K562 (cell line): ENCODE measurements around the gene DOCK7. TPM values are rescaled to one million over a fixed set of nuclear protein-coding genes. Genes with fewer than 3 reads are reported as not detected.

Experiments
- BRF1 ChIP-seq: IDR thresholded peaks from 3 replicates; pipeline ENCODE4 v1.6.1; 2011; ENCODE audit warnings: borderline replicate concordance, mild to moderate bottlenecking; ENCODE audit not compliant: insufficient read length; ENCODE audit errors: extremely low read depth
- CEBPB ChIP-seq: fragments of 450-650 bp; IDR thresholded peaks from 2 replicates; pipeline ENCODE4 v1.6.1; 2016; ENCODE audit warnings: missing genetic modification characterization, missing compliant biosample characterization
- DIDO1 ChIP-seq: fragments of 450-650 bp; IDR thresholded peaks from 2 replicates; pipeline ENCODE4 v1.6.1; 2016; ENCODE audit warnings: low read depth, missing biosample characterization, missing genetic modification characterization
- DNMT1 ChIP-seq: fragments of 450-650 bp; IDR thresholded peaks from 2 replicates; pipeline ENCODE4 v1.6.1; 2016; ENCODE audit warnings: antibody characterized with exemption, mild to moderate bottlenecking
- DPF2 ChIP-seq: fragments of 450-650 bp; IDR thresholded peaks from 2 replicates; pipeline ENCODE4 v1.6.1; 2016
- ETV6 ChIP-seq, 3 experiments: fragments of 150-350 bp in 1 of 3; sonication (generic) in 1 of 3; formaldehyde crosslinking in 1 of 3; IDR thresholded peaks; 2 replicates each; pipeline versions ENCODE4 v1.6.1 to v1.8.0; 2014 to 2022; ENCODE audit warnings: borderline replicate concordance in 2 of 3, low read depth in 2 of 3, antibody characterized with exemption in 1 of 3, low read length in 1 of 3, mild to moderate bottlenecking in 1 of 3, missing genetic modification reagents in 1 of 3
- GATA2 ChIP-seq: sonication (generic); formaldehyde crosslinking; IDR thresholded peaks from 2 replicates; pipeline ENCODE4 v1.4.0; 2020; ENCODE audit warnings: mild to moderate bottlenecking, missing genetic modification reagents
- KAT2B ChIP-seq: IDR thresholded peaks from one replicate; pipeline ENCODE4 v1.6.1; 2012; ENCODE audit warnings: low read depth, mild to moderate bottlenecking, control low read depth, inconsistent platforms, low read length, moderate library complexity
- KDM2B ChIP-seq: fragments of 250-450 bp; sonication (Bioruptor Pico); IDR thresholded peaks from 2 replicates; pipeline ENCODE4 v1.8.0; 2021; ENCODE audit warnings: mild to moderate bottlenecking, moderate library complexity
- MBD2 ChIP-seq: sonication (generic); IDR thresholded peaks from 2 replicates; pipeline ENCODE4 v1.6.1; 2016; ENCODE audit warnings: low read depth, borderline replicate concordance
- MTA2 ChIP-seq: fragments of 450-650 bp; IDR thresholded peaks from 2 replicates; pipeline ENCODE4 v1.6.1; 2016; ENCODE audit warnings: low read depth
- NELFE ChIP-seq: IDR thresholded peaks from 2 replicates; pipeline ENCODE4 v1.6.1; 2011; ENCODE audit warnings: mild to moderate bottlenecking; ENCODE audit not compliant: insufficient read depth, insufficient read length
- PHB ChIP-seq: fragments of 250-450 bp; sonication (Bioruptor Pico); IDR thresholded peaks from 2 replicates; pipeline ENCODE4 v1.5.0; 2021
- PML ChIP-seq: IDR thresholded peaks from 2 replicates; pipeline ENCODE4 v1.6.1; 2012; ENCODE audit warnings: low read length, inconsistent platforms
- STAT5B ChIP-seq: fragments of 250-450 bp; sonication (Bioruptor Pico); IDR thresholded peaks from 2 replicates; pipeline ENCODE4 v1.8.0; 2021; ENCODE audit warnings: mild to moderate bottlenecking, inconsistent platforms
- XRCC4 ChIP-seq: IDR thresholded peaks from one replicate; pipeline ENCODE4 v1.6.1; 2011; ENCODE audit not compliant: insufficient read depth, insufficient read length; ENCODE audit errors: extremely low read depth
- ZNF133 ChIP-seq: fragments of 250-450 bp; sonication (Bioruptor Pico); IDR thresholded peaks from 2 replicates; pipeline ENCODE4 v1.4.0; 2020; ENCODE audit warnings: mild to moderate bottlenecking
- ZNF143 ChIP-seq: sonication (generic); formaldehyde crosslinking; IDR thresholded peaks from 2 replicates; pipeline ENCODE4 v1.9.0; 2022; ENCODE audit warnings: mild to moderate bottlenecking, missing genetic modification reagents
- ZNF584 ChIP-seq: fragments of 200-800 bp; sonication (Bioruptor generic); IDR thresholded peaks from 2 replicates; pipeline ENCODE4 v1.6.1; 2016; ENCODE audit warnings: low read depth, mild to moderate bottlenecking, missing genetic modification characterization, missing compliant biosample characterization
- ZNF695 ChIP-seq: fragments of 450-650 bp; formaldehyde crosslinking; IDR thresholded peaks from 2 replicates; pipeline ENCODE4 v1.4.0; 2020; ENCODE audit warnings: mild to moderate bottlenecking, moderate library complexity
- ZNF79 ChIP-seq: fragments of 250-450 bp; sonication (Bioruptor Pico); IDR thresholded peaks from 2 replicates; pipeline ENCODE4 v1.4.0; 2020; ENCODE audit warnings: low read depth, mild to moderate bottlenecking, moderate library complexity
- polyA plus RNA-seq, 8 experiments: library from polyadenylated mRNA; depleted of rRNA in 4 of 8; stranded (reverse) in 5 of 8; unstranded in 3 of 8; fragments of >200 nt; fragmentation: Nextera tagmentation in 2 of 8; fragmentation: Illumina TruSeq in 1 of 8; extraction: Ambion mirVana in 2 of 8; extraction: Trizol in 1 of 8; gene quantifications; 2 replicates each; pipeline versions ENCODE4 v1.2.1 to v1.2.3, GENCODE V29; 2011 to 2014; ENCODE audit warnings: inconsistent platforms in 1 of 8, missing spikeins in 1 of 8
- total RNA-seq, 7 experiments: library from RNA; depleted of rRNA in 6 of 7; stranded (reverse); fragments of >200 nt in 6 of 7; fragmentation: Illumina TruSeq in 2 of 7; extraction: Trizol in 2 of 7; gene quantifications; 2 replicates each; pipeline versions ENCODE4 v1.2.1 to v1.2.3, GENCODE V29; 2011 to 2021; ENCODE audit warnings: low replicate concordance in 1 of 7
- TF ChIP-seq, protein P1 (sequence below), 2 experiments: fragments of 450-650 bp; IDR thresholded peaks; 2 replicates each; pipeline ENCODE4 v1.6.1; 2016
- TF ChIP-seq, protein P2 (sequence below): fragments of 250-450 bp; sonication (Bioruptor Pico); IDR thresholded peaks from 2 replicates; pipeline ENCODE4 v1.6.1; 2021; ENCODE audit warnings: mild to moderate bottlenecking
- TF ChIP-seq, protein P3 (sequence below): fragments of 450-650 bp; IDR thresholded peaks from 2 replicates; pipeline ENCODE4 v1.6.1; 2016; ENCODE audit warnings: mild to moderate bottlenecking
- TF ChIP-seq, protein P4 (sequence below): fragments of 450-650 bp; IDR thresholded peaks from 2 replicates; pipeline ENCODE4 v1.6.1; 2016; ENCODE audit warnings: antibody characterized with exemption

DOCK7 gene
- total and polyA plus RNA-seq, 9 of the 15 experiments (the other 6 are each of a cell fraction or from before 2014, with no cell fraction given) = 4.9 to 35.1 (median 12.6) TPM

DNA sequence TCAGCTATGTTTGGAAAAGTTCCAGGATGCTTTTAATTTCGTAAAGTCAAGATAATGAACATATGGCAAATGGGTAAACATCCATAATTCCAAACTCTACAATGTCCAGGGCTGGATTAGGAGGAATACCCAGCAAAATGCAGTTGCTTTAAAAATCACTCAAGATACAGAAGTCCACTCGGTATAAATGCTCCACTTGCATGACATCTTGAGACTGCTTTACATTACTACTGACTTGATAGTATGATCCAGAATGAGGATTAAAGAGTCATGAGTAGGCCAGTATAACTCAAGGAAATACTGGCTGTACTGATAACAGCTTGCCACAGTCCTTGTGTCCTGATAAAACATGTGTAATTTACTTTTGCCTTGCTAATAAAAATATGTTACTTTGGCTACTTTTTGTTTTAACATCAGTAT is 149.1 kb downstream of the DOCK7 start (continued):
- TF ChIP-seq DNMT1 = no peak
- TF ChIP-seq PHB (CRISPR knock-in tag) = no peak
- TF ChIP-seq, protein P1, sequence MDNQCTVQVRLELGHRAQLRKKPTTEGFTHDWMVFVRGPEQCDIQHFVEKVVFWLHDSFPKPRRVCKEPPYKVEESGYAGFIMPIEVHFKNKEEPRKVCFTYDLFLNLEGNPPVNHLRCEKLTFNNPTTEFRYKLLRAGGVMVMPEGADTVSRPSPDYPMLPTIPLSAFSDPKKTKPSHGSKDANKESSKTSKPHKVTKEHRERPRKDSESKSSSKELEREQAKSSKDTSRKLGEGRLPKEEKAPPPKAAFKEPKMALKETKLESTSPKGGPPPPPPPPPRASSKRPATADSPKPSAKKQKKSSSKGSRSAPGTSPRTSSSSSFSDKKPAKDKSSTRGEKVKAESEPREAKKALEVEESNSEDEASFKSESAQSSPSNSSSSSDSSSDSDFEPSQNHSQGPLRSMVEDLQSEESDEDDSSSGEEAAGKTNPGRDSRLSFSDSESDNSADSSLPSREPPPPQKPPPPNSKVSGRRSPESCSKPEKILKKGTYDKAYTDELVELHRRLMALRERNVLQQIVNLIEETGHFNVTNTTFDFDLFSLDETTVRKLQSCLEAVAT (IDR thresholded peaks at IDR 0.05) = no peak
- no peak for TF ChIP-seq MBD2
- TF ChIP-seq NELFE = no peak
- no peak for TF ChIP-seq STAT5B
- no peak for TF ChIP-seq ZNF133 (CRISPR knock-in tag)
- no peak for TF ChIP-seq GATA2 (CRISPR knock-in tag)
- TF ChIP-seq, protein P2, sequence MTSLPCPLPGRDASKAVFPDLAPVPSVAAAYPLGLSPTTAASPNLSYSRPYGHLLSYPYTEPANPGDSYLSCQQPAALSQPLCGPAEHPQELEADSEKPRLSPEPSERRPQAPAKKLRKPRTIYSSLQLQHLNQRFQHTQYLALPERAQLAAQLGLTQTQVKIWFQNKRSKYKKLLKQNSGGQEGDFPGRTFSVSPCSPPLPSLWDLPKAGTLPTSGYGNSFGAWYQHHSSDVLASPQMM = no peak
- TF ChIP-seq, protein P3, sequence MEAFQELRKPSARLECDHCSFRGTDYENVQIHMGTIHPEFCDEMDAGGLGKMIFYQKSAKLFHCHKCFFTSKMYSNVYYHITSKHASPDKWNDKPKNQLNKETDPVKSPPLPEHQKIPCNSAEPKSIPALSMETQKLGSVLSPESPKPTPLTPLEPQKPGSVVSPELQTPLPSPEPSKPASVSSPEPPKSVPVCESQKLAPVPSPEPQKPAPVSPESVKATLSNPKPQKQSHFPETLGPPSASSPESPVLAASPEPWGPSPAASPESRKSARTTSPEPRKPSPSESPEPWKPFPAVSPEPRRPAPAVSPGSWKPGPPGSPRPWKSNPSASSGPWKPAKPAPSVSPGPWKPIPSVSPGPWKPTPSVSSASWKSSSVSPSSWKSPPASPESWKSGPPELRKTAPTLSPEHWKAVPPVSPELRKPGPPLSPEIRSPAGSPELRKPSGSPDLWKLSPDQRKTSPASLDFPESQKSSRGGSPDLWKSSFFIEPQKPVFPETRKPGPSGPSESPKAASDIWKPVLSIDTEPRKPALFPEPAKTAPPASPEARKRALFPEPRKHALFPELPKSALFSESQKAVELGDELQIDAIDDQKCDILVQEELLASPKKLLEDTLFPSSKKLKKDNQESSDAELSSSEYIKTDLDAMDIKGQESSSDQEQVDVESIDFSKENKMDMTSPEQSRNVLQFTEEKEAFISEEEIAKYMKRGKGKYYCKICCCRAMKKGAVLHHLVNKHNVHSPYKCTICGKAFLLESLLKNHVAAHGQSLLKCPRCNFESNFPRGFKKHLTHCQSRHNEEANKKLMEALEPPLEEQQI = 0 out of 2 replicates have a peak, but pooled peaks have one; percentile 18
- no peak for TF ChIP-seq ZNF584 (CRISPR knock-in tag)
- TF ChIP-seq DIDO1 (tag) = no peak
- no peak for TF ChIP-seq ZNF79 (CRISPR knock-in tag)
- TF ChIP-seq PML = peak; percentile 53; the same call in 1 of the 2 replicates
- no peak for TF ChIP-seq CEBPB (tag)
- no peak for TF ChIP-seq KAT2B
- peak; percentile 89 for TF ChIP-seq DPF2
- no peak for TF ChIP-seq BRF1
- no peak for TF ChIP-seq ZNF695 (CRISPR knock-in tag)
- no peak for TF ChIP-seq ZNF143 (CRISPR knock-in tag)
- TF ChIP-seq KDM2B (CRISPR knock-in tag) = no peak
- 0 out of 2 replicates have a peak, but pooled peaks have one; percentile 53 for TF ChIP-seq MTA2
- TF ChIP-seq ETV6 (IDR thresholded peaks at IDR 0.05; ENCODE audit: borderline replicate concordance in 1 of 2, low read depth in 2 of 2, low read length in 1 of 2) = no peak
- TF ChIP-seq ETV6 (CRISPR knock-in tag; IDR thresholded peaks at IDR 0.05; ENCODE audit: borderline replicate concordance) = no peak
- TF ChIP-seq, protein P4, sequence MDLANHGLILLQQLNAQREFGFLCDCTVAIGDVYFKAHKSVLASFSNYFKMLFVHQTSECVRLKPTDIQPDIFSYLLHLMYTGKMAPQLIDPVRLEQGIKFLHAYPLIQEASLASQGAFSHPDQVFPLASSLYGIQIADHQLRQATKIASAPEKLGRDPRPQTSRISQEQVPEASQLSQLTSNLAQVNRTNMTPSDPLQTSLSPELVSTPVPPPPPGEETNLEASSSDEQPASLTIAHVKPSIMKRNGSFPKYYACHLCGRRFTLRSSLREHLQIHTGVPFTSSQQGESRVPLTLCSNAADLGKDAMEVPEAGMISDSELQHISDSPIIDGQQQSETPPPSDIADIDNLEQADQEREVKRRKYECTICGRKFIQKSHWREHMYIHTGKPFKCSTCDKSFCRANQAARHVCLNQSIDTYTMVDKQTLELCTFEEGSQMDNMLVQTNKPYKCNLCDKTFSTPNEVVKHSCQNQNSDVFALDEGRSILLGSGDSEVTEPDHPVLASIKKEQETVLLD = no peak
- TF ChIP-seq XRCC4 = no peak
